Measurements from ENCODE around the gene ASB5. TPM values are rescaled to one million over a fixed set of nuclear protein-coding genes. Genes with fewer than 3 reads are reported as not detected.
"Not testable (repeated sequence)": the region's sequence is repeated elsewhere in the genome, so short reads cannot be mapped to it uniquely, and the experiment has no call there.

ASB5 gene
- 1,422 and 1,483 TPM in 2 replicates for total RNA-seq
- 340 TPM for polyA plus RNA-seq (2012)

GRCh38 chr4:176268963-176269362 is at the start of gene ASB5:
ASB5 (minus strand) TSS chr4:176269222; CDS start chr4:176269108, 114 bp downstream.
- peak; percentile 96 for DNase-seq (ENCODE audit: low read depth)

GRCh38 chr4:176313596-176314336 is 44.7 kb upstream of the ASB5 start:
- DNase-seq (ENCODE audit: low read depth): no peak

- DNase-seq (ENCODE audit: low read depth): no peak
Observed at GRCh38 chr4:176309772-176310171, 40.8 kb upstream of the ASB5 start.

GRCh38 chr4:176309046-176309445 is 40.0 kb upstream of the ASB5 start:
- DNase-seq (ENCODE audit: low read depth): no peak

- no peak for DNase-seq (ENCODE audit: low read depth)
Observed at GRCh38 chr4:176308441-176308840, 39.4 kb upstream of the ASB5 start.

GRCh38 chr4:176307666-176307930 is 38.6 kb upstream of the ASB5 start:
- DNase-seq (ENCODE audit: low read depth): no peak

GRCh38 chr4:176306837-176307665 is 38.0 kb upstream of the ASB5 start:
- no peak for DNase-seq (ENCODE audit: low read depth)

GRCh38 chr4:176303938-176304337 is 34.9 kb upstream of the ASB5 start:
- no peak for DNase-seq (ENCODE audit: low read depth)

- DNase-seq (ENCODE audit: low read depth): peak; percentile 58
Observed at GRCh38 chr4:176302283-176303275, 33.6 kb upstream of the ASB5 start.

- no peak for DNase-seq (ENCODE audit: low read depth)
Observed at GRCh38 chr4:176300565-176300964, 31.5 kb upstream of the ASB5 start.

- no peak for DNase-seq (ENCODE audit: low read depth)
Observed at GRCh38 chr4:176300036-176300435, 31.0 kb upstream of the ASB5 start.

- DNase-seq (ENCODE audit: low read depth): no peak
Observed at GRCh38 chr4:176298664-176299063, 29.6 kb upstream of the ASB5 start.

- not testable (repeated sequence) for DNase-seq (ENCODE audit: low read depth)
Observed at GRCh38 chr4:176295907-176296306, 26.9 kb upstream of the ASB5 start.

- DNase-seq (ENCODE audit: low read depth): no peak
Observed at GRCh38 chr4:176293660-176294059, 24.6 kb upstream of the ASB5 start.

- DNase-seq (ENCODE audit: low read depth): peak; percentile 28
Observed at GRCh38 chr4:176292920-176293319, 23.9 kb upstream of the ASB5 start.

- DNase-seq (ENCODE audit: low read depth): no peak
Observed at GRCh38 chr4:176291748-176292147, 22.7 kb upstream of the ASB5 start.

- DNase-seq (ENCODE audit: low read depth): no peak
Observed at GRCh38 chr4:176290520-176290919, 21.5 kb upstream of the ASB5 start.

GRCh38 chr4:176289561-176289960 is 20.5 kb upstream of the ASB5 start:
- no peak for DNase-seq (ENCODE audit: low read depth)

GRCh38 chr4:176288020-176288419 is 19.0 kb upstream of the ASB5 start:
- no peak for DNase-seq (ENCODE audit: low read depth)

- no peak for DNase-seq (ENCODE audit: low read depth)
Observed at GRCh38 chr4:176287546-176287945, 18.5 kb upstream of the ASB5 start.

- no peak for DNase-seq (ENCODE audit: low read depth)
Observed at GRCh38 chr4:176286728-176287127, 17.7 kb upstream of the ASB5 start.
